GM19238 (cell line): ENCODE measurements around the gene TREH.
"Not testable (repeated sequence)": the region's sequence is repeated elsewhere in the genome, so short reads cannot be mapped to it uniquely, and the experiment has no call there.

ENCODE experiments used
- DNase-seq: peaks from one replicate; pipeline ENCODE4 v3.0.0; 2011; ENCODE audit warnings: low spot score; ENCODE audit not compliant: insufficient read length

Gene TREH

DNA sequence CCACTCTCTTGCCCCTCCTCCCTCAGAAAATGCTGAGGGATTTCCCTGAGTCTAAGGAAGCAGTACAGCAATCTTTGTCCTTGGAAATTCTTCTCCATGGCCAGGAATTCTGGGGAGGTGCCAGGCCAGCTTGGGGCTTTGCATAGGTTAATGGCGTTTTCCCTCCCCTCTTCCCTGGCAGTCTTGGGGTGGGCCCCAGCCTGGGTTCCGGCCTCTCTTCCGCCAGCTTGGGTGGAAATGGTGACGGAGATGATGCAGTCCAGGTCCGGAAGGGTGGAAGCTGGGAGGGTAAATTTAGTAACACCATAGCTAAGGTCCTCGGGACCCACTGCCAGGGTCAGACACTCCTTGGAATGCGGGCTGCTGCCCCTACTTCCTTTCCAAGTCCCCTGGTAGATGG is 67.1 kb downstream of the TREH start:
- DNase-seq = no peak

- DNase-seq = not testable (repeated sequence)
These were observed 68.0 kb downstream of the TREH start for GRCh38 chr11:118611433-118611795.

DNA sequence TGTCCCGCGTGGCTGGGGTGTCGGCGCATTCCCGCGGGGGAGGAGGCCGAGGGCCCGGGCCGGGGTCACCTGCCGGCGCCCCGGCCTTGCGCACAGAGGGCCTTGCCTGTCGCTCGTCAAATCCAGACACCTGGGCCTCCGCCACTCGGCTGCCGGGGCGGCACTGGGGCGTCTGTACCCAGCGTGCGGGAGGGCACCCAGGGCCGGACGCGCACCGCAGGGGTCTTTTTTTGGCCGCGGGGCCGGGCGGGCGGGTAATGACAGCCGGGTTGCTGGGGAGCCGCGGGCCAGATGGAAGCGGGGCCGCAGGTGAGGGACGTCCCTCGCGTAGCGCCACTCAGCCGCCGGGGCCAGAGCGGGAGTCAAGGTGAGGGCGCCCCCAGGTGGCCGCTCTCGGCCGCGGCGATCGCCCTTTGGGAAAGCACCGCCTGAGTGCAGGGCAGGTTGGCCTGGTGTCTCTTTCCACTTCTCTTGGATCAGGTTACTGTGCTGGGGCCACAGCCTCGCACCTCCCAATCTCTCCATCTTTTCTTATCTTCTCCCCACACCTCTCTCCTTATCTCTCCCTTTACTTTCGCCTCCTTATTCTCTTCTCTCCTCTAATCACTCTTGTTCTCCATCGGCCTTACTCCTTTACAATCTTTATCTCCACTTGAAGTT is 68.5 kb downstream of the TREH start:
- DNase-seq = peak; percentile 65

- DNase-seq = no peak
These were observed 69.2 kb downstream of the TREH start for GRCh38 chr11:118610225-118610772.

DNA sequence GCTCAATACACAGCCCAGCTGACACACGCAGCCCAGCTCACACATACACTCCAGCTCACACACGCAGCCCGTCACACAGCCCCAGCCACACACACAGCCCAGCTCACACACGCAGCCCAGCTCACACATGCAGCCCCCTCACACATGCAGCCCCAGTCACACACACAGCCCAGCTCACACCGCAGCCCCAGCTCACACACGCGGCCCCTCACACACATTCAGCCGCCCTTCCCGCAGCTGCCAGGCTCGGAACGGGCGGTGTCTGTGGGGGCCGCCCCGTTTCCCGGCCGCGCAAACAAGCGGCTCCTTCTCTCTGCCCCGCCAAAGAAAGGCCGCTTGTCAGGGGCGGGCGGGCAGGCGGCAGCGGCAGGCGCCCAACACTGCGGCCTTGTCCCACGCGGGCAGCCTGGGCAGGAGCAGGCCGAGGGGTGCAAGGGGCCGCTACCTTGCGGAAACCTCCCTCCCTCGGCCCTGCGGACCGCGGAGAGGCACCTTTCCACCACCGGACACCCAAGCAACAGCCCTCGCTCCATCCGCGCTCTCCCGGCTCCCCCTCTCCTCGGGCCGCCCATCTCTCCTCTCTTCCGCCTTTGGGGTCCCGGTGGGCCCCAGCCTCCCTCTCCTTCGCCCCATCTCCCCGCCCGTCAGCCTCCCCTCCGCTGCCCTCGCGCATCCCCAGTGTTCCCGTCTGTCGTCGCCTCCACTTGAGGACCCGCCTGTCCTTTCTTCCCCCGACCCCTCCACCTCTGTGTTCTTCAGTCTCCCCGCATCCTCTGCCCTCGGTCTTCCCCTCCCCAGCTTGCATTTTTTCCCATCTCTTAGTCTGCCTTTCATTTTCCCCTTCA is 69.8 kb downstream of the TREH start:
- no peak for DNase-seq

DNA sequence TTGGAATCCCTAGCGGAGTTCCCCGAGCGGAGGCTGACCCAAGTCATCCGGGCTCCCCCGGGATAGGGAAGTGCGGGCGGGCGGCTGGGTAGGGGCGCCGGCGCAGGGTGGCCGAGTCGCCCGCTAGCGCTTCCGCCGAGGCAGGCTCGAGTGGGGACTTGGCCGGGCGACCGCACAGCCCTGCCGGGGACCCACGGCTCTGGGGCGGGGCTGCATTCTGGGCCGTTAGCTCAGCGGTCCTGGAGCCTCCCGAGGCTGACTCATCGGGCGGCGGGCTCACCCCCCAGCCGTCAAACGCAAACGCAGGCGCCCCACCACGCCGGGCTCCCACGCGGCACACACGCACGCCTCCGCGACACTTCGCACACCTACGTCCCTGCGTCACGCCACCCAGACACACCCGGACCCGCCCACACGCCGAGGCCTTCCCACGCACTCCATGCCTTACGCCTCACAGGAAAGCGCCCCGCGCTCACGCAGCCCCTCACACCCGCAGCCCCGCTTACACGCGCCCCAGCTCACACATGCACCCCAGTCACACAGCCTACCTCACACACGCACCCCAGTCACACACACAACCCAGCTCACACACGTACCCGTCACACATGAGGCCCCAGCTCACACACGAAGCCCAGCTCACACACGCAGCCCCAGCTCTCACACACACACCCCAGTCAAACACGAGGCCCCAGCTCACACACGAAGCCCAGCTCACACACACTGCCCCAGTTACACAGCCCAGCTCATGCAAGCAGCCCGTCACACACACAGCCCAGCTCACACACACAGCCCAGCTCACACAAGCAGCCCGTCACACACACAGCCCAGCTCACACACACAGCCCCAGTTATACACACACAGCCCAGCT is 70.9 kb downstream of the TREH start:
- no peak for DNase-seq

- no peak for DNase-seq
These were observed 71.8 kb downstream of the TREH start, which contains the start of gene PHLDB1 for GRCh38 chr11:118607401-118608359. TSS of gene PHLDB1 (plus strand) at chr11:118607615. CDS start at chr11:118613837, 6,222 bp downstream.
